Bone marrow (tissue), 2 donors: ENCODE data around the gene VWA1.
"Not testable (repeated sequence)": the region's sequence is repeated elsewhere in the genome, so short reads cannot be mapped to it uniquely, and the experiment has no call there.

ENCODE experiments used
- DNase-seq, 2 donors: peaks; one replicate each; lab custom pipeline; 2025; lab: John Stamatoyannopoulos, UW

VWA1 gene

DNA sequence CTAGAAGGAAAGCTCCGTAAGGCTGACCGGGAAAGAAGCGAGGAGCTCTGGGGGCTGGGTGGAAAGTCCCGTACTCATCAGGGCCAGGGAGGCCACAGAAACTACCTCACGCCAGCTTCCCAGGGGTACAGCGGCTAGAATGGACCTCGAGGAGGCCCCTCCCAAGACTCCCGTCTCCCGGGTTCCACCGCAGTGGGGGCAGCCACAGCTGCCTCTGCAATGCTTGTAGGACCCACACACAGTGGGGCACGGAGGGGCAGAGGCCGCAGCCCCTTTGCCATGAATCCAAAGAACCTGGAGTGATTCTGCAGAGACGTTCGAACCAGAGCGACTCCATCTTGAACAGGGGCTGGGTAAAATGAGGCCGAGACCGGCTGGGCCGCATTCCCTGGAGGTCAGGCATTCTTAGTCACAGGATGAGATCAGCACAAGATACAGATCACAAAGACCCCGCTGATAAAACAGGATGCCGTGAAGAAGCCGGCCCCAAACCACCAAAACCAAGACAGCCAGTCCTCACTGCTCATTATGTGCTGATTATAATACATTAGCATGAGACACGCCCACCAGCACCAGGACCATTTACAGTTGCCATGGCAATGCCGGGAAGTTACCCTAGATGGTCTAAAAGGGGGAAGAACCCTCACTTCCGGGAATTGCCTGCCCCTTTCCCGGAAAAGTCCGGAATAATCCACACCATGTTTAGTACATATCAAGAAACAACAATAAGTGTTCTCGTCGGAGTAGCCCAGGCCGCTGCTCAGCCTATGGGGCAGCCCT, 12.8 kb upstream of the VWA1 start:
- no peak for DNase-seq

- no peak for DNase-seq
Measured at GRCh38 chr1:1423245-1423597, 12.3 kb upstream of the VWA1 start.

DNA sequence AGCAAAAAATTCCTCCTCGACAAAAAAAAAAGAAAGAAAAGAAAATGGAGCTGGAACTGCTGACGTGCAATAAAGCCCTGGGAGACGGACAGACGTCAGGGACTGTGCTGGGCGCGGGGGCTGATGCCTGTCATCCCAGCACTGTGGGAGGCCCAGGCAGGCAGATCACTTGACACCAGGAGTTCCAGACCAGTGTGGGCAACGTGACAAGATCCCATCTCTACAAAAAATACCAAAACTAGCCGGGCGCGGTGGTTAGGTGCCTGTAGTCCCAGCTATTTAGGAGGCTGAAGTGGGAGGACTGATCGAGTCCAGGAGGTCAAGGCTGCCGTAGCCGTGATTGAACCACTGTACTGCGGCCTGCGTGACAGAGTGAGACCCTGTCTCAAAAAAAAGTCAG, 10.8 kb upstream of the VWA1 start:
- DNase-seq: no peak

DNA sequence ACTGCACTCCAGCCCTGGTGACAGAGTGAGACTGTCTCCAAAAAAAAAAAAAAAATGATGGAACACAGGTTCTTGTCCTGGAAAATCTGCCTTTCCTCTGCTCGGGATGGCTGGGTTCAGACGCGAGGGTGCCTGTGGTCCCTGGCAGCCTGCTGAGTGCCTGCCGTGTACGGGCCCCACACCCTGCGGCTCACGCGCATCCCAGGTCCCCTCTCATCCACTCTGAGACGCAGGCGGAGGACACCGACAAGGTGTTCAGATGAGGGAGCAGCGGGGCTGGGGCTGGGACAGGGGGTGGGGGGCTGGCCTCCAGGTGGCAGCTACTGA, 10.1 kb upstream of the VWA1 start:
- no peak for DNase-seq

DNA sequence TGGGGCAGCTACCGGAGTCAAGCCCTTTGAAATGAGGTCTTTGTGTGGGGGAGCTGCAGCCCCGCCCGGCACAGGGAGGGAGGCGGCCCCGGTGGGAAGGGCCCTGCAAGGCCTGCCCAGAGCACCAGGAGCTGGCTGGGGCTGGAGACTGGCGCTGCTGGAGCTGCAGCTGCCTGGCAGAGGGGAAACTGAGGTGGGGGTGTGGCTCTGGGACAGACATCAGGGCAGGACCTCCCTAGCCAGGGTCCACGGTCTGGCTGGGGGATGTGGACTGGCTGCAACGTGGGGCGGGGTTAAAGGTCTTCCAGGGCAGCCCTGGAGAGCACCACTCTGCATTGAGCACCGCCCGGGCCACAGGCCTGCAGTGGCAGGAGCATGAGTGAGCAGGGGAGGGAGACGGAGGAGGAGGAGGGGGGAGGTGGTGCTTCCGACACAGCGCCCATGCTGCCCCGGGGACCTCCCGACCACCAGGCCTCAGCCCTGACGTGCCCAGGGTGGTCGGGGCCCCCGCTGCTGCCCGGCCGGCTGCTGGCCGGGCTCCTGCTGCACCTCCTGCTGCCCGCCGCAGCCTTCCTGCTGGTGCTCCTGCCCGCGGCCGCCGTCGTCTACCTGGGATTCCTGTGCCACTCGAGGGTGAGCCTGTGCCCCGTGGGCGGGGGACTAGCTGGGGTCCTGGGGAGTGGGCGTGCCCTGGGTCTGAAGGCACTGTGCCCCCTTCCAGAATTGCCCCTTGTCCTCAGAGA, 9.6 kb upstream of the VWA1 start:
- DNase-seq: no peak

GRCh38 chr1:1426496-1427105, 8.9 kb upstream of the VWA1 start:
- DNase-seq: no peak

- no peak for DNase-seq
Measured at GRCh38 chr1:1427106-1427819, 8.2 kb upstream of the VWA1 start.

DNA sequence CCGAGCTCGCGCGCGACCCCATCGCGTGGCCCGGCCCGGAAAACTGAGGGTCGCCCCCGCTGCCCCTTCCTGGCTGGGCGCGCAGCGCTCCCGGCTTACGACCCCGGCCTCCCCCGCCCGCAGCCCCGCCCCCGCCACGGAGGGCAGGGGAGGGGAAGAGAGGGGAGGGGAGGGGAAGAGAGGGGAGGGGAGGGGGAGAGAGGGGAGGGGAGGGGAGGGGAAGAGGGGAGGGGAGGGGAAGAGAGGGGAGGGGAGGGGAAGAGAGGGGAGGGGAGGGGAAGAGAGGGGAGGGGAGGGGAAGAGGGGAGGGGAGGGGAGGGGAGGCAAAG, 7.7 kb upstream of the VWA1 start:
- DNase-seq: no peak

- DNase-seq: no peak
Measured at GRCh38 chr1:1428174-1428573, 7.3 kb upstream of the VWA1 start.

DNA sequence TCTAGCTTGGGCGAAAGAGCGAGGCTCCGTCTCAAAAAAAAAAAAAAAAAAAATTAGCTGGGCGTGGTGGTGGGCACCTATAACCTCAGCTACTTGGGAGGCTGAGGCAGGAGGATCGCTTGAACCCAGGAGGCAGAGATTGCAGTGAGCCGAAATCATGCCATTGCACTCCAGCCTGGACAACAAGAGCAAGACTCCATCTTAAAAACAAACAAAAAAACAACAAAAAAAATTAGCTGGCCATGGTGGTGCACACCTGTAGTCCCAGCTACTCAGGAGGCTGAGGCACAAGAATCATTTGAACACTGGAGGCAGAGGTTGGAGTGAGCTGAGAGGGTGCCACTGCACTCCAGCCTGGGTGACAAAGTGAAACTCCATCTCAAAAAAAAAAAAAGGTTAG, 6.5 kb upstream of the VWA1 start:
- DNase-seq: not testable (repeated sequence)

DNA sequence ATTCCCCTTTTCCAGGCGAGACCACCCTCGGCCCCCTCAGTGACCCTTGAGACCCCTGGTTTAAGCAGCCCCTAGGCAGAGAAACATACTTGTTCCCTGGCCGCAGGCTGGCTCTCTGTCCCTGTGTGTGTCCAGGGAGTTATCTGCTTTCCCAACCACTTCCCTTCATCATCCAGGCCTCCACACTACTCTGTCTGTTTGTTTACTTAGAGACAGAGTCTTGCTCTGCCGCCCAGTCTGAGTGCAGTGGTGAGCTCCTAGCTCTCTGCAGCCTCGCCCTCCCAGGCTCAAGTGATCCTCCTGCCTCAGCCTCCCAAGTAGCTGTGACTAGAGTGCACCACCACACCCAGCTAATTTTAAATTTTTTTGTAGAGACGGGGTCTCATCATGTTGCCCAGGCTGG, 5.8 kb upstream of the VWA1 start:
- DNase-seq: no peak

DNA sequence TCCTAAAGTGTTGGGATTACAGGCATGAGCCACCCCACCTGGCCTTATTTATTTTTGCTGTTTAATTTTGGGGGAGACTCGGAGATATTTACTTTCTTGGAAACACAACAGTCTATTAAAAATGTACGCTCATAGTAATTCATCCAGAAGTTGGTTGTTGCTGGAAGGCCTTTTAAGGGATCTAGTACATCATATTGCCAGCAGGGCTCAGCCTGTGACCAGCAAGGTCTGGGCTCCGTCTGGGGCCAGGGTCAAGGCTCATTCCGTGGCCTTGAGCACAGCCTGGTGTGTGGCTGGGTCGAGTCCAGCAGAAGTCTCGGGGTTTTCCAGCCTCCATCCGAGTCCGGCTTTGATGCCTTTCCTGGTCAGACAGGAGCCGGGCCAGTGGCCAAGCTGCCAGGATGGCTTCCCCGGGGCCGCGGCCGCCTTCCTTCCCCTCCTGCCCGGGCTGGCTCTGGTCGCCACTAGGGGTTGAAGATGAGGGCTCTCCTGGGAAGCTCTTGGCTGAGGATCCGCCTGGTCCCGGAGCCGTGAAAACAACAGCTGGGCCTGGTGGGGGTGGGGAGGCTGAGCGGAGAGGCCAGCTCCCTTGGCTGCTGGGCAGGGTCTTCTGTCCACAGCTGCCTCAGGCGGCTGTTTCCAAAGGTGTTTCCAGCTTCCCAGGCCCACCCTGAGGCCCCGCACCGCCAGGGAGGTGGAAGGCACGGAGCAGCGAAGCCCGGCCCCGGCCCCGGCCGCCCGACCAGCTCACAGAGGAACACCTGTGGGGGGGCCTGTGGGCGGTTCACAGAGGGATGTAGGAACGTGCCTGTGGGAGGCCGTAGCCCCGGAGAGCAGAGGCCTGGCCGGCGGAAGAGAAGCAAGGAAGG, 5.1 kb upstream of the VWA1 start:
- no peak for DNase-seq

DNA sequence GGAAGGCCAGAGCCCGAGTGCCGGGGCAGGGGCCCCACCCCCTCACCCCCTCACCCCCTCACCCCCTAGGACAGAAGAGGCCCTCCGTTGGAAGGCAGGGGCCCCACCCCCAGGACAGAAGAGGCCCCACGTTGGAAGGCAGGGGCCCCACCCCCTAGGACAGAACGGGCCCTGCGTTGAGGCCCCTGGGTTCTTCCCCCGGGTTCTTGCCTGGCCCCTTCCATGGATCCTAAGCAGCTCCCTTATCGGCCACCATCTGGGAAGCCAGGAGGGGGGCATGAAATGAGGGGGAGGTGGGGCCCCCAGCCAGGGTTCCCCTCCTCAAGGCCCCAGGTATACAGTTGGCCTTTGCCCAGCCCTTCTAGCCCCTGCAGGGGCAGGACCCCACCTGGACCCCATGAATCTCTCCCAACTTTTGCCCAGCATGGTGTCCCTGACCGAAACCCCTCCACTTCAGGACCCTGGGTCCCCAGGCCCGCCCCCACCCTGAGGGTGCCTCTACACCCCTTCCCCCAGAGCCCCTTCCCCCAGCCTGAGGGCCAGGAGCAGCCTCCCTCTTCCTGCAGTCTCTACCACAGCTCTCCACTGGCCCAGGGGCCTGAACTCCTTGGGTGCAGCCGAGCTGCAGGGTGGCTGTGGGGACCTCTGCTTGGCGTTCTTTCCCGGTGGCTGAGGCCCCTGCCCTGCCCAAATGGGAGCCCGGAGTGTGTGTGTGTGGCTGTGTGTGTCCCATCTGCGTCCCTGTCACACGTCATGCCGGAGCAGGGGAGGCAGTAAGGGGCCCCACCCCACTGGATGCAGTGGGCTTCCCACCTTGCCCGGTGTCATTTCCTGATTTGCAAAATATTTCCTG, 4.3 kb upstream of the VWA1 start:
- DNase-seq: no peak

- no peak for DNase-seq
Measured at GRCh38 chr1:1431845-1432273, 3.6 kb upstream of the VWA1 start.

DNA sequence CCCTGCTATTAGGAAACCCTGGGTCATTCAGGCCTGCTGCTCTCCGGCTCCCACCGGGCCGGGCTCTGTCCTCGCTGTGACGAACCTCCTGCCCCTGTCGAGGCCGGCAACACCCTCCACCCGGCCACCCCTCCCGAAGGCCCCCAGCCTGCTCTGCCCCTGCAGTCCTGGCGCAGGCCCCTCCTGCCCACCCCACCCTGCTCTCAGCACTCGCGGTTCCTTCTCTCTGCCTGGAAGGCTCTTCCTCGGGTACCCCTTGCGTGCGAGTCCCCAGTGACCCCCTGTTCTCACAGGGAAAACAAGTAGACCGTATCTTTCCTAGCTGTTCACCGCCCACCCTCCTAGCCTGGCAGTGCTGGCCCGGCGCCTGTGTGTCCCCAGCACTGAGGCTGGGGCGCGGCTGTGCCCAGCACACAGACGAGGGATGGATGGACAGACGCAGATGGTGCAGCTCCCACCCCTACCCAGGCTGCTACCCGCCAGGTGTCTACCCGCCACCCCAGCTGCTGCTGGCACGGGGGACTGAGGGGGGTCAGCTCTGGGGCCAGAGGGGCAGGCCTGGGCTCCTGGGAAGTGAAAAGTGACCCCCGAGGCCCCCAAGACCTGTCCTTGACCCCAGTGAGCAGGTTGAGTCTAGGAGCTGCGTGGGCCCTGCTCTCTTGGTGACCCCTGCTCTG, 3.1 kb upstream of the VWA1 start:
- DNase-seq: no peak

DNA sequence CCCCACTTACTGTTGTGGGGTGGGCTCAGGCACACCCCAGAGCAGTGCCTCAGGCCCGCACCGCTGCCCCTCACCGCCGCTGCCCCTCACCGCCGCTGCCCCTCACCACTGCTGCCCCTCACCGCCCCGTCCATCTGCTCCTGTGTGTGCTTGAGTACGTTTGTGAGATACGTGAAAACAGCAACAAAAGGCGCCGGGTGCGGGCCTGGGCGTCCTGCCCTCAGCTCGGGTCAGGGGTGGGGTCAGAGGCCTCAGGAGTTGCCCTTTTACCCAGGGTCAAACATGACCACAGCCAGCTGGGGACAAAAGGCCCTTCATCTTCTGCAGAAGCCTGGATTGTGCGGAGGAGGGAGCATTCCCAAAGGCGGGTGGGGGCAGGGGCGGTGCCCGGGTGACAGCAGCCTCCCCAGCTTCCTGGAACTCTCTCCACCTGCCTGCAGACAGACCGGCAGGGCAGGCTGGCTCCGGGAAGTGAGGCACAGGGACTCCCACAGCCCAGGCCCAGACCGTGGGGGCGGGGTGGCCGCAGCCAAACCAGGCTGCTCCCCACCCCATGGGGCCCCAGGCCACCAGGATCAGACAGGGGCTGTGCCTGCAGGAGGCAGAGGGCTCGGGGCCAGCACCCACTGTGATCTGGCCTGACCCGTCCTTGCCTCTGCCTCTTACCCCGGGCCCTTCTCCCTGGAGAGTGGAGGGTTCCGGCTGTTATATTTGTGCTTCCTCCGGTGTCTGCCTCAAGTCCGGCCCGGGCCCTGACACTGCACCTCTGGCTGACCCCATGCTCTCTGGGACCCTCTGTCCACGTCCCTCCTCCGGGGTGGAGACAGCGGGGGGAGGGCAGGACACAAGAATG, 2.3 kb upstream of the VWA1 start:
- DNase-seq: no peak

- DNase-seq: peak; percentile 33 to 38
Measured at GRCh38 chr1:1433804-1434130, 1.7 kb upstream of the VWA1 start.

DNA sequence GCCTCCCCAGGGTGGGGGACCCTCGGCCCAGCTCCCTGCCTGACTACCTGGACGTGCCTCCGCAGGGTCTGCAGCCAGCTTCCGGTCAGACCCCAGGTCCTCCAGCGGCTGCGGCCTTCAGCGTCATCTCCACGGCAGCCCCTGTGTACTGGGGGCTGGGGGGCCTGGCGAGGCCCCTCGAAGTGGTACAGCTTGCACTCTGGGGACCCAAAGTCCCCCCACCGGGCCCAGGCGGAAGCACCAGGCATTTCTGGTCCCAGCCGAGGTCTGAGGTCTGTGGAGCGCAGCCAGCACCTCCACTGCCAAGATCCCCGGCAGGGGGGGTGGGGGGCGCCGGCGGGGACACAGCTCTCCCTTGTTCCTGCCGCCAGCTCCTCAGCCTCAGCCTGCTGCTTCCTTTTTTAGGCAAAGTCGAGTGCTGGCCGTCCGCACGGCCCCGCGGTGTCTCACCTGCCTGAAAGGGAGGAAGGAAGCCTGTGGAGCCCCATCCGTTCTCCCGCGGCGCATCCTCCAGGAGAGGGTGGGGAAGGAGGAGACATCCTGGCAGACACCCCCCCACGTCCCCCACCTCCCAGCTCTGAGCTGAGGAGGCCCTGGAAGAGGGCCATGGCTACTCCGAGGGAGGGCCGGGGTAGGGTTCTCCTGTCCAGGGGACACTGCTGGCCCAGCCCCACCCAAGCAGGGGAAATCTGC, 1.2 kb upstream of the VWA1 start:
- peak in 1 of 2 donors; percentile 44 for DNase-seq

- DNase-seq: no peak
Measured at GRCh38 chr1:1434824-1435105, 725 bp upstream of the VWA1 start.
